ENCODE data around the gene SSR1. TPM values are rescaled to one million over a fixed set of nuclear protein-coding genes. Genes with fewer than 3 reads are reported as not detected.
"Not testable (repeated sequence)": the region's sequence is repeated elsewhere in the genome, so short reads cannot be mapped to it uniquely, and the experiment has no call there.

The SSR1 gene
- total RNA-seq, 2 donors from 2014 or later: 145 to 167 TPM

GRCh38 chr6:7267466-7268091 lies 45.4 kb downstream of the SSR1 start:
- H3K4me1 ChIP-seq (ENCODE audit: control insufficient read depth, insufficient read depth, low read length): no peaks in the 10 kb centered on the region
- Mint-ChIP-seq H3K27me3 (ENCODE audit: insufficient read depth) (no peaks in the 10 kb centered on the region), H3K36me3 (ENCODE audit: low read depth) (no peaks in the 10 kb centered on the region), H3K4me1 (peaks cover 2% of the 10 kb centered on the region), H3K27ac (no peak overlapping the region), H3K9me3 (peaks cover 13% of the 10 kb centered on the region), H3K4me3 (no peak overlapping the region)
- H3K36me3 ChIP-seq (ENCODE audit: control insufficient read depth, insufficient read depth, low read length): no peaks in the 10 kb centered on the region
- no peak overlapping the region for H3K9ac ChIP-seq (ENCODE audit: extremely low read depth, low read length, poor library complexity, severe bottlenecking)
- H3K27me3 ChIP-seq (ENCODE audit: control insufficient read depth, insufficient read depth, low read length, poor library complexity, severe bottlenecking): no peaks in the 10 kb centered on the region
- DNase-seq: no peak
- no peak overlapping the region for H3K4me3 ChIP-seq (ENCODE audit: low read length)
- H3K27ac ChIP-seq (ENCODE audit: low read depth, low read length): no peak overlapping the region
- no peak for TF ChIP-seq CTCF (conservative IDR thresholded peaks at IDR 0.05)
- peaks cover 11% of the 10 kb centered on the region for H3K9me3 ChIP-seq (ENCODE audit: control insufficient read depth, low read length)
- WGBS, 2 experiments (ENCODE audit: insufficient coverage in 1 of 2, insufficient read length in 1 of 2): 91 to 100% methylated on average over 1 to 13 of the region's 13 CpGs

GRCh38 chr6:7267071-7267465 lies 45.9 kb downstream of the SSR1 start:
- no peaks in the 10 kb centered on the region for H3K36me3 ChIP-seq (ENCODE audit: control insufficient read depth, insufficient read depth, low read length)
- no peak overlapping the region for H3K27ac Mint-ChIP-seq
- no peak overlapping the region for H3K27ac ChIP-seq (ENCODE audit: low read depth, low read length)
- peaks cover 13% of the 10 kb centered on the region for H3K9me3 Mint-ChIP-seq
- H3K4me3 ChIP-seq (ENCODE audit: low read length): no peak overlapping the region
- H3K27me3 Mint-ChIP-seq (ENCODE audit: insufficient read depth): no peaks in the 10 kb centered on the region
- no peaks in the 10 kb centered on the region for H3K4me1 ChIP-seq (ENCODE audit: control insufficient read depth, insufficient read depth, low read length)
- no peak overlapping the region for H3K9ac ChIP-seq (ENCODE audit: extremely low read depth, low read length, poor library complexity, severe bottlenecking)
- H3K4me1 Mint-ChIP-seq: peaks cover 2% of the 10 kb centered on the region
- H3K4me3 Mint-ChIP-seq: no peak overlapping the region
- no peaks in the 10 kb centered on the region for H3K36me3 Mint-ChIP-seq (ENCODE audit: low read depth)
- peaks cover 11% of the 10 kb centered on the region for H3K9me3 ChIP-seq (ENCODE audit: control insufficient read depth, low read length)
- 94 to 99% methylated on average over 8 of the region's 8 CpGs for WGBS, 2 experiments (ENCODE audit: insufficient coverage in 1 of 2, insufficient read length in 1 of 2)
- no peak for DNase-seq
- no peaks in the 10 kb centered on the region for H3K27me3 ChIP-seq (ENCODE audit: control insufficient read depth, insufficient read depth, low read length, poor library complexity, severe bottlenecking)
- TF ChIP-seq CTCF (conservative IDR thresholded peaks at IDR 0.05): no peak

GRCh38 chr6:7265385-7265726 lies 47.6 kb downstream of the SSR1 start:
- H3K4me1 ChIP-seq (ENCODE audit: control insufficient read depth, insufficient read depth, low read length); H3K36me3 Mint-ChIP-seq (ENCODE audit: low read depth); H3K4me3 Mint-ChIP-seq; H3K4me1 Mint-ChIP-seq; H3K27ac Mint-ChIP-seq; H3K4me3 ChIP-seq (ENCODE audit: low read length); H3K27me3 ChIP-seq (ENCODE audit: control insufficient read depth, insufficient read depth, low read length, poor library complexity, severe bottlenecking); H3K27me3 Mint-ChIP-seq (ENCODE audit: insufficient read depth); H3K36me3 ChIP-seq (ENCODE audit: control insufficient read depth, insufficient read depth, low read length); DNase-seq; H3K9ac ChIP-seq (ENCODE audit: extremely low read depth, low read length, poor library complexity, severe bottlenecking); H3K27ac ChIP-seq (ENCODE audit: low read depth, low read length): not testable (repeated sequence)
- H3K9me3 ChIP-seq (ENCODE audit: control insufficient read depth, low read length): peaks cover 11% of the 10 kb centered on the region
- WGBS, 2 experiments (ENCODE audit: insufficient coverage in 1 of 2, insufficient read length in 1 of 2): 94% methylated on average over 7 of the region's 7 CpGs
- peaks cover 13% of the 10 kb centered on the region for H3K9me3 Mint-ChIP-seq
